Endothelial cell of umbilical vein (primary cell): Measurements from ENCODE around the gene ADCY9. TPM values are rescaled to one million over a fixed set of nuclear protein-coding genes. Genes with fewer than 3 reads are reported as not detected.

Experiments
- BruUV-seq: library from RNA; stranded (reverse); fragments of 400-500 nt; replicated peaks from 2 replicates; lab custom pipeline; 2021; lab: Mats Ljungman, UMichigan
- CTCF ChIA-PET: fragments of 300-600, 350-600 bp; sonication (Branson Sonifier 250); formaldehyde crosslinking; loops from one replicate; lab custom pipeline; 2021; ENCODE audit warnings: antibody characterized with exemption, inconsistent platforms; lab: Charles Lee
- POLR2A ChIA-PET: fragments of 300-600, 350-600 bp; sonication (Branson Sonifier 250); formaldehyde crosslinking; loops from one replicate; lab custom pipeline; 2021; ENCODE audit warnings: antibody characterized with exemption, inconsistent platforms; lab: Charles Lee
- DNase-seq: peaks from one replicate; pipeline ENCODE4 v3.0.0-alpha.2; 2011; ENCODE audit warnings: low read depth, low spot score
- FAIRE-seq: peaks from 2 replicates; lab custom pipeline; 2011; peaks lifted over from hg19 to GRCh38; lab: Jason Lieb, UNC
- H2AFZ ChIP-seq: 2 replicates; pipeline ENCODE4 v1.6.0; 2012; ENCODE audit warnings: low read depth, low read length, control low read depth, inconsistent platforms
- H3K27ac ChIP-seq: 2 replicates; pipeline ENCODE4 v1.5.1; 2011; ENCODE audit warnings: low read depth, mild to moderate bottlenecking, control low read depth, low read length, moderate library complexity; ENCODE audit not compliant: insufficient read depth
- H3K27me3 ChIP-seq, 2 experiments: 2 replicates each; pipeline versions ENCODE4 v1.6.0 to v1.6.1; 2011; ENCODE audit warnings: low read length in 2 of 2, mixed read lengths in 1 of 2; ENCODE audit not compliant: control insufficient read depth in 2 of 2, insufficient read depth in 2 of 2
- H3K36me3 ChIP-seq, 2 experiments: 2 replicates in 1 of 2; 3 replicates in 1 of 2; pipeline ENCODE4 v1.5.1; 2011; ENCODE audit warnings: low read length in 2 of 2, mild to moderate bottlenecking in 1 of 2, moderate library complexity in 1 of 2; ENCODE audit not compliant: control insufficient read depth in 2 of 2, insufficient read depth in 2 of 2; ENCODE audit errors: extremely low read depth in 1 of 2
- H3K4me1 ChIP-seq: 3 replicates; pipeline ENCODE4 v1.5.1; 2011; ENCODE audit warnings: mild to moderate bottlenecking, low read length; ENCODE audit not compliant: control insufficient read depth, insufficient read depth; ENCODE audit errors: extremely low read depth
- H3K4me2 ChIP-seq: 2 replicates; pipeline ENCODE4 v1.6.1; 2011; ENCODE audit warnings: low read length, control low read depth, mixed read lengths; ENCODE audit not compliant: insufficient read depth
- H3K4me3 ChIP-seq, 3 experiments: fragments of 200-600 bp in 1 of 3; sonication (generic), shearing (Covaris generic) in 1 of 3; replicated peaks in 1 of 3; 2 replicates each; pipeline ENCODE4 v1.5.1; 2011 to 2016; ENCODE audit warnings: control low read depth in 3 of 3, low read length in 3 of 3, mild to moderate bottlenecking in 2 of 3, inconsistent platforms in 1 of 3, low read depth in 1 of 3, moderate library complexity in 1 of 3; ENCODE audit not compliant: insufficient read depth in 1 of 3
- H3K79me2 ChIP-seq: 2 replicates; pipeline ENCODE4 v1.6.0; 2012; ENCODE audit warnings: low read length, inconsistent platforms; ENCODE audit not compliant: control insufficient read depth, insufficient read depth
- H3K9ac ChIP-seq: replicated peaks from 2 replicates; pipeline ENCODE3; 2011; ENCODE audit warnings: low read length, control low read depth; ENCODE audit not compliant: insufficient read depth; ENCODE audit errors: extremely low read depth
- H3K9me1 ChIP-seq: replicated peaks from 3 replicates; pipeline ENCODE4 v1.6.0; 2011; ENCODE audit warnings: mild to moderate bottlenecking, low read length; ENCODE audit not compliant: control insufficient read depth, insufficient read depth; ENCODE audit errors: extremely low read depth
- H3K9me3 ChIP-seq: replicated peaks from 2 replicates; pipeline ENCODE4 v1.5.1; 2012; ENCODE audit warnings: low read length, inconsistent platforms; ENCODE audit not compliant: control insufficient read depth, insufficient read depth
- H4K20me1 ChIP-seq: replicated peaks from 2 replicates; pipeline ENCODE3; 2011; ENCODE audit warnings: mild to moderate bottlenecking, low read length; ENCODE audit not compliant: control insufficient read depth, insufficient read depth; ENCODE audit errors: extremely low read depth
- EZH2 ChIP-seq: IDR thresholded peaks from 2 replicates; pipeline ENCODE4 v1.6.1; 2012; ENCODE audit warnings: borderline replicate concordance, low read depth, mild to moderate bottlenecking, moderate library complexity, low read length, inconsistent platforms; ENCODE audit not compliant: severe bottlenecking
- FOS ChIP-seq: IDR thresholded peaks from 2 replicates; pipeline ENCODE4 v1.6.1; 2011; ENCODE audit warnings: mild to moderate bottlenecking, low read length, moderate library complexity, borderline replicate concordance; ENCODE audit not compliant: insufficient read depth
- GATA2 ChIP-seq: IDR thresholded peaks from 2 replicates; pipeline ENCODE4 v1.7.0; 2011; ENCODE audit warnings: low read depth, mild to moderate bottlenecking, moderate library complexity, mixed read lengths, low read length; ENCODE audit not compliant: insufficient read length, insufficient read depth
- JUN ChIP-seq: IDR thresholded peaks from 2 replicates; pipeline ENCODE4 v1.6.1; 2011; ENCODE audit warnings: borderline replicate concordance, low read depth; ENCODE audit not compliant: insufficient read length, insufficient read depth
- MYC ChIP-seq: IDR thresholded peaks from one replicate; pipeline ENCODE4 v1.6.1; 2011; ENCODE audit warnings: mild to moderate bottlenecking, low read depth, low read length
- POLR2A ChIP-seq: IDR thresholded peaks from 2 replicates; pipeline ENCODE4 v1.6.1; 2012; ENCODE audit warnings: low read depth, mild to moderate bottlenecking, control low read depth, low read length
- POLR2AphosphoS5 ChIP-seq: IDR thresholded peaks from 2 replicates; pipeline ENCODE4 v1.6.1; 2012; ENCODE audit warnings: low read depth, mild to moderate bottlenecking, control low read depth, low read length, moderate library complexity; ENCODE audit not compliant: insufficient read depth
- dilution Hi-C: fragments of 300-500 bp; cut with MboI; formaldehyde crosslinking; loops from one replicate; pipeline ENCODE4 v1.15.0; 2019; ENCODE audit warnings: low sequenced_read_pairs; ENCODE audit not compliant: extremely low pct_ligation_motif_present
- intact Hi-C: fragments of 100-400 bp; cut with micrococcal nuclease; formaldehyde crosslinking; loops from one replicate; pipeline ENCODE4 v1.10.0; 2022
- polyA plus RNA-seq, 4 experiments: library from polyadenylated mRNA; depleted of rRNA in 3 of 4; stranded (reverse) in 3 of 4; unstranded in 1 of 4; fragments of >200 nt; gene quantifications; 2 replicates each; pipeline versions ENCODE4 v1.2.1 to v1.2.3, GENCODE V29; 2011 to 2012; ENCODE audit warnings: missing spikeins in 1 of 4
- total RNA-seq: library from RNA; stranded (reverse); gene quantifications from 2 replicates; pipeline ENCODE4 v1.2.3, GENCODE V29; 2021
- TF ChIP-seq, protein P1 (sequence below), 2 donors: IDR thresholded peaks; 1 replicate in 1 of 2; 2 replicates in 1 of 2; pipeline ENCODE4 v1.5.1; 2011; ENCODE audit warnings: low read length in 2 of 2, mild to moderate bottlenecking in 2 of 2, moderate library complexity in 2 of 2, control low read depth in 1 of 2, inconsistent platforms in 1 of 2, low read depth in 1 of 2; ENCODE audit not compliant: insufficient read depth in 1 of 2; ENCODE audit errors: extremely low read depth in 1 of 2
- TF ChIP-seq, protein P2 (sequence below): IDR thresholded peaks from 2 replicates; pipeline ENCODE4 v1.6.1; 2011; ENCODE audit not compliant: insufficient read depth, insufficient read length

Gene ADCY9
- total and polyA plus RNA-seq, 2 donors (not counting 3 experiments of a cell fraction or from before 2014, with no cell fraction given): 6.8 to 14.0 TPM

GRCh38 chr16:4010225-4011158 is 105.8 kb downstream of the ADCY9 start:
- no peak overlapping the region for H3K27ac ChIP-seq
- H3K9me3 ChIP-seq: no peaks in the 10 kb centered on the region
- no peak overlapping the region for H3K4me3 ChIP-seq
- peak; percentile 31 for FAIRE-seq
- no peaks in the 10 kb centered on the region for H3K9me1 ChIP-seq
- ChIA-PET CTCF (interaction anchor here (1.4 kb wide), 1 partner anchor 243 kb away, joined by 5 read pairs; no protein-coding TSS in a partner anchor), POLR2A (interaction anchor here (0.6 kb wide), 1 partner anchor 131 kb away, joined by 5 read pairs; no protein-coding TSS in a partner anchor)
- no TSS peak for BruUV-seq
- peak; percentile 16 for DNase-seq
- no peak overlapping the region for H3K4me2 ChIP-seq
- H4K20me1 ChIP-seq: no peaks in the 10 kb centered on the region
- no peaks in the 10 kb centered on the region for H3K27me3 ChIP-seq
- H3K36me3 ChIP-seq: no peaks in the 10 kb centered on the region
- dilution Hi-C loops (no loop called here), intact Hi-C loops (loop anchor here (5.0 to 10.0 kb wide), 3 partner anchors 42 to 244 kb away; no protein-coding TSS in a partner anchor)
- no peak overlapping the region for H3K9ac ChIP-seq
- peak overlapping the region; percentile 18 for H2AFZ ChIP-seq
- TF ChIP-seq JUN: no peak
- TF ChIP-seq POLR2AphosphoS5: no peak
- TF ChIP-seq EZH2: no peak
- TF ChIP-seq MYC: no peak
- TF ChIP-seq, protein P1, sequence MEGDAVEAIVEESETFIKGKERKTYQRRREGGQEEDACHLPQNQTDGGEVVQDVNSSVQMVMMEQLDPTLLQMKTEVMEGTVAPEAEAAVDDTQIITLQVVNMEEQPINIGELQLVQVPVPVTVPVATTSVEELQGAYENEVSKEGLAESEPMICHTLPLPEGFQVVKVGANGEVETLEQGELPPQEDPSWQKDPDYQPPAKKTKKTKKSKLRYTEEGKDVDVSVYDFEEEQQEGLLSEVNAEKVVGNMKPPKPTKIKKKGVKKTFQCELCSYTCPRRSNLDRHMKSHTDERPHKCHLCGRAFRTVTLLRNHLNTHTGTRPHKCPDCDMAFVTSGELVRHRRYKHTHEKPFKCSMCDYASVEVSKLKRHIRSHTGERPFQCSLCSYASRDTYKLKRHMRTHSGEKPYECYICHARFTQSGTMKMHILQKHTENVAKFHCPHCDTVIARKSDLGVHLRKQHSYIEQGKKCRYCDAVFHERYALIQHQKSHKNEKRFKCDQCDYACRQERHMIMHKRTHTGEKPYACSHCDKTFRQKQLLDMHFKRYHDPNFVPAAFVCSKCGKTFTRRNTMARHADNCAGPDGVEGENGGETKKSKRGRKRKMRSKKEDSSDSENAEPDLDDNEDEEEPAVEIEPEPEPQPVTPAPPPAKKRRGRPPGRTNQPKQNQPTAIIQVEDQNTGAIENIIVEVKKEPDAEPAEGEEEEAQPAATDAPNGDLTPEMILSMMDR (IDR thresholded peaks at IDR 0.05; ENCODE audit: extremely low read depth in 1 of 2, insufficient read depth in 1 of 2, low read depth in 1 of 2, low read length in 2 of 2): no peak
- TF ChIP-seq POLR2A: no peak
- TF ChIP-seq, protein P2, sequence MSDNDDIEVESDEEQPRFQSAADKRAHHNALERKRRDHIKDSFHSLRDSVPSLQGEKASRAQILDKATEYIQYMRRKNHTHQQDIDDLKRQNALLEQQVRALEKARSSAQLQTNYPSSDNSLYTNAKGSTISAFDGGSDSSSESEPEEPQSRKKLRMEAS: no peak
- TF ChIP-seq FOS: no peak
- TF ChIP-seq GATA2: no peak
- no peaks in the 10 kb centered on the region for H3K79me2 ChIP-seq
- H3K4me1 ChIP-seq: peaks cover 32% of the 10 kb centered on the region
